OCI-LY1 (cell line): ENCODE results near the gene PARD3B.

Experiments used
- H2AFZ ChIP-seq: fragments of 200-600 bp; sonication (generic), shearing (Covaris generic); 2 replicates; pipeline ENCODE4 v1.6.0; 2014; ENCODE audit warnings: antibody characterized with exemption, mild to moderate bottlenecking, low read length
- H3F3A ChIP-seq: fragments of 200-600 bp; sonication (generic), shearing (Covaris generic); 2 replicates; pipeline ENCODE4 v1.6.0; 2014; ENCODE audit warnings: mild to moderate bottlenecking, antibody characterized with exemption, low read length, moderate library complexity; ENCODE audit not compliant: insufficient read depth
- H3K27ac ChIP-seq: fragments of 200-600 bp; sonication (generic); 2 replicates; pipeline ENCODE4 v1.5.1; 2014; ENCODE audit warnings: low read length, mixed run types, mild to moderate bottlenecking, low read depth; ENCODE audit not compliant: poor library complexity, severe bottlenecking
- H3K27me3 ChIP-seq: fragments of 200-600 bp; sonication (generic); 2 replicates; pipeline ENCODE4 v1.6.0; 2014; ENCODE audit warnings: antibody characterized with exemption, mild to moderate bottlenecking, low read length, moderate library complexity; ENCODE audit not compliant: insufficient read depth
- H3K36me3 ChIP-seq: fragments of 200-600 bp; sonication (generic); 2 replicates; pipeline ENCODE4 v1.6.1; 2014; ENCODE audit warnings: mild to moderate bottlenecking, antibody characterized with exemption, low read length, moderate library complexity, mixed read lengths; ENCODE audit not compliant: insufficient read depth
- H3K4me1 ChIP-seq: fragments of 200-600 bp; sonication (generic); 2 replicates; pipeline ENCODE4 v1.5.1; 2014; ENCODE audit warnings: mild to moderate bottlenecking, low read length, moderate library complexity; ENCODE audit not compliant: insufficient read depth, severe bottlenecking
- H3K4me2 ChIP-seq: fragments of 200-600 bp; sonication (generic), shearing (Covaris generic); 2 replicates; pipeline ENCODE4 v1.6.1; 2014; ENCODE audit warnings: low read length
- H3K4me3 ChIP-seq: fragments of 200-600 bp; sonication (generic); 2 replicates; pipeline ENCODE4 v1.5.1; 2014; ENCODE audit warnings: low read length, low read depth, mild to moderate bottlenecking, mixed read lengths; ENCODE audit not compliant: poor library complexity, severe bottlenecking
- H3K79me2 ChIP-seq: fragments of 200-600 bp; shearing (Covaris generic); 2 replicates; pipeline ENCODE4 v1.6.1; 2016; ENCODE audit warnings: mixed run types, low read length, mixed read lengths; ENCODE audit not compliant: insufficient read depth
- H3K9ac ChIP-seq: fragments of 200-600 bp; sonication (generic), shearing (Covaris generic); 2 replicates; pipeline ENCODE4 v1.6.1; 2014; ENCODE audit warnings: mild to moderate bottlenecking, low read length, mixed read lengths
- H3K9me2 ChIP-seq: fragments of 200-600 bp; sonication (generic), shearing (Covaris generic); 2 replicates; pipeline ENCODE4 v1.6.1; 2014; ENCODE audit warnings: low read depth, mild to moderate bottlenecking, low read length, mixed read lengths
- H3K9me3 ChIP-seq: fragments of 200-600 bp; shearing (Covaris generic); 2 replicates; pipeline ENCODE4 v1.6.1; 2014; ENCODE audit warnings: low read length, mixed read lengths
- H4K20me1 ChIP-seq: fragments of 200-600 bp; sonication (generic), shearing (Covaris generic); 2 replicates; pipeline ENCODE4 v1.6.0; 2016; ENCODE audit warnings: mild to moderate bottlenecking, low read length; ENCODE audit not compliant: insufficient read depth
- CTCF ChIP-seq: fragments of 200-600 bp; sonication (generic), shearing (Covaris generic); IDR thresholded peaks from 2 replicates; pipeline ENCODE4 v1.5.1; 2017; ENCODE audit warnings: mild to moderate bottlenecking, antibody characterized with exemption, low read length, moderate library complexity, mixed read lengths
- EZH2 ChIP-seq: fragments of 200-600 bp; sonication (generic), shearing (Covaris generic); IDR thresholded peaks from 2 replicates; pipeline ENCODE4 v1.8.0; 2017; ENCODE audit warnings: borderline replicate concordance, mixed run types, mild to moderate bottlenecking, antibody characterized with exemption, low read length, moderate library complexity, mixed read lengths

PARD3B gene

GRCh38 chr2:204862809-204863208, 317.5 kb downstream of the PARD3B start:
- no peaks in the 10 kb centered on the region for H3K9me2 ChIP-seq

GRCh38 chr2:204863336-204863735, 318.1 kb downstream of the PARD3B start:
- no peaks in the 10 kb centered on the region for H3K4me1 ChIP-seq
- H3K9me3 ChIP-seq: no peaks in the 10 kb centered on the region
- TF ChIP-seq CTCF (no peak), EZH2 (no peak)
- H3F3A ChIP-seq: no peaks in the 10 kb centered on the region
- no peak overlapping the region for H3K27ac ChIP-seq
- H4K20me1 ChIP-seq: no peaks in the 10 kb centered on the region
- H3K79me2 ChIP-seq: no peaks in the 10 kb centered on the region
- H3K4me3 ChIP-seq: no peak overlapping the region
- H3K36me3 ChIP-seq: no peaks in the 10 kb centered on the region
- H3K27me3 ChIP-seq: no peaks in the 10 kb centered on the region
- no peak overlapping the region for H3K4me2 ChIP-seq
- no peak overlapping the region for H3K9ac ChIP-seq
- H3K9me2 ChIP-seq: no peaks in the 10 kb centered on the region
- no peak overlapping the region for H2AFZ ChIP-seq

More at GRCh38 chr2:204862809-204863208, 317.5 kb downstream of the PARD3B start:
- Histone ChIP-seq H3K36me3 (no peaks in the 10 kb centered on the region), H3K27ac (no peak overlapping the region), H3F3A (no peaks in the 10 kb centered on the region), H3K9me3 (no peaks in the 10 kb centered on the region), H3K27me3 (no peaks in the 10 kb centered on the region), H3K4me3 (no peak overlapping the region), H3K4me1 (no peaks in the 10 kb centered on the region), H4K20me1 (no peaks in the 10 kb centered on the region), H3K4me2 (no peak overlapping the region), H3K9ac (no peak overlapping the region), H2AFZ (no peak overlapping the region), H3K79me2 (no peaks in the 10 kb centered on the region)
- TF ChIP-seq EZH2 (no peak), CTCF (no peak)

GRCh38 chr2:204869132-204869823, 324.0 kb downstream of the PARD3B start:
- Histone ChIP-seq H3K9ac (no peak overlapping the region), H3K4me2 (no peak overlapping the region), H3K4me3 (no peak overlapping the region), H3F3A (no peaks in the 10 kb centered on the region), H3K79me2 (no peaks in the 10 kb centered on the region), H3K27ac (no peak overlapping the region), H2AFZ (no peak overlapping the region), H4K20me1 (no peaks in the 10 kb centered on the region), H3K9me3 (no peaks in the 10 kb centered on the region), H3K36me3 (no peaks in the 10 kb centered on the region), H3K27me3 (no peaks in the 10 kb centered on the region), H3K9me2 (no peaks in the 10 kb centered on the region), H3K4me1 (no peaks in the 10 kb centered on the region)
- no peak for TF ChIP-seq EZH2
- TF ChIP-seq CTCF: no peak
